ENCODE results near the gene ZBTB7B.

Gene ZBTB7B

DNA sequence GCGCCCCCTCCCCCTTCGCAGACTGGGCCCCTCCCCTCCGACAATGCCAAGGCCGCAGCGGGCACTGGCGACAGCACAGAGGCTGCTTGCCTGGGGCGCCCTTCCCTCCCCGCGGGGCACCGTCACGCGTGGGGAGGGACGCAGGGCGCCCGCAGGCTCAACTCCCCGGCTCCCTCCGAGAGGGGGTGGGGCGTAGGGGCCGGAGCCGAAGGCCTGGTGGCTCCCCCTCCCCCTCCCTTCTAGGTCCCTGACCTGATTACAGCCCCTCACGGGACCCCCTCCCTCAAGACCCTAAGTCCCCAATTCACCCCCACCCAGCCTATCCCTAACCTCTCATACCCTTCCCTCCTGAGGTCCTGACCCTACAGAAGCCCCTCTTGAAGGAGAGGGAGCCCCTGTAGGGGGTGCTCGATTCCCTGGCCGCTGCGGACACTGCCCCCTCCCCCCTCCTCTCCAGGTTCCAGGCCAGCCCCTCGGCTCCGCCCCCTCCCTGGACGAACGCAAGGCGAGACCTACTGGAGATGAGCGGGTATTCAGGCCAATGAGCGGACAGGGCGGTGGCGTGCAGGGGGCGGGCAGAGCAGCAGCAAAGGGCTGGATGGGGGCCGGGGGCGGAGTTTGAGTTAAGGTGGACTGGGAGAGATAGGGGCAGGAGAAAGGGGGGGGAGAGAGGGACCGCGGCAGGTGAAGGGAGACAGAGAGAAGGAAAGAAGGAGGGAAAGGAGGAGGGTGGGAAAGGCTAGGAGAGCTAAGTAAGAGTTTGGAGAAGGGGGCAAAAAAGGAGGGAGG lies 733 bp upstream of the ZBTB7B start:
- peak overlapping the region; percentile 96 for H3K4me3 ChIP-seq (ENCODE audit: low read length)
- TF ChIP-seq, protein P1, sequence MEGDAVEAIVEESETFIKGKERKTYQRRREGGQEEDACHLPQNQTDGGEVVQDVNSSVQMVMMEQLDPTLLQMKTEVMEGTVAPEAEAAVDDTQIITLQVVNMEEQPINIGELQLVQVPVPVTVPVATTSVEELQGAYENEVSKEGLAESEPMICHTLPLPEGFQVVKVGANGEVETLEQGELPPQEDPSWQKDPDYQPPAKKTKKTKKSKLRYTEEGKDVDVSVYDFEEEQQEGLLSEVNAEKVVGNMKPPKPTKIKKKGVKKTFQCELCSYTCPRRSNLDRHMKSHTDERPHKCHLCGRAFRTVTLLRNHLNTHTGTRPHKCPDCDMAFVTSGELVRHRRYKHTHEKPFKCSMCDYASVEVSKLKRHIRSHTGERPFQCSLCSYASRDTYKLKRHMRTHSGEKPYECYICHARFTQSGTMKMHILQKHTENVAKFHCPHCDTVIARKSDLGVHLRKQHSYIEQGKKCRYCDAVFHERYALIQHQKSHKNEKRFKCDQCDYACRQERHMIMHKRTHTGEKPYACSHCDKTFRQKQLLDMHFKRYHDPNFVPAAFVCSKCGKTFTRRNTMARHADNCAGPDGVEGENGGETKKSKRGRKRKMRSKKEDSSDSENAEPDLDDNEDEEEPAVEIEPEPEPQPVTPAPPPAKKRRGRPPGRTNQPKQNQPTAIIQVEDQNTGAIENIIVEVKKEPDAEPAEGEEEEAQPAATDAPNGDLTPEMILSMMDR (conservative IDR thresholded peaks at IDR 0.05; ENCODE audit: low read length), result peak; percentile 50
- peak; percentile 98 for DNase-seq (ENCODE audit: low read depth)

DNA sequence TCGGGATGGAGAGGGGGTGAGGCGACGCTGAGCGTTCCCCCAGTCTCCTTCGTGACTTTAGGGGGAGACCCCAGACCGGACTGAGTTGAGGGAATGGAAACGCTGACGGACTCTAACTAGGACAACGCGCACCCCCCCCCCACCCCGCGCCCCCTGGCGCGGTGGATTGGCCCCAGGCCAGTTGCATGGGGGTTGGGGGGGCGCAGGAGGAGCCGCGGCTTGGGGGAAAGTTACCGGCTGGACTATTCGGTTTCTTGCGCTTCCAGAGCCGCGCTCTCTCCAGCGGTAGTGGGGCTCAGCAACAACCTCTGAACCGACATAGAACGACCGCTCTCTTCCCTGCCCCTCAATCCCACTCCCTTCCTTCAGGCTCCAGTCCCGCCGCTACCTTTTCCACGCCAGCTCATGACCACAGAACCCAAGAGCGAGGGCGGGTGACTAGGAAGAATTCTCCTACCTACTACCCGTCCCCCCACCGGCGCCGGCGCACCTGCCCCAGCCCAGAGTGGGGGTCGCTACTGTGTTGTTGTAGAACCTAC lies 694 bp downstream of the ZBTB7B start:
- peak overlapping the region; percentile 96 for H3K4me3 ChIP-seq (ENCODE audit: low read length)
- TF ChIP-seq, protein P1 (conservative IDR thresholded peaks at IDR 0.05; ENCODE audit: low read length), result no peak
- DNase-seq (ENCODE audit: low read depth), result no peak

DNA sequence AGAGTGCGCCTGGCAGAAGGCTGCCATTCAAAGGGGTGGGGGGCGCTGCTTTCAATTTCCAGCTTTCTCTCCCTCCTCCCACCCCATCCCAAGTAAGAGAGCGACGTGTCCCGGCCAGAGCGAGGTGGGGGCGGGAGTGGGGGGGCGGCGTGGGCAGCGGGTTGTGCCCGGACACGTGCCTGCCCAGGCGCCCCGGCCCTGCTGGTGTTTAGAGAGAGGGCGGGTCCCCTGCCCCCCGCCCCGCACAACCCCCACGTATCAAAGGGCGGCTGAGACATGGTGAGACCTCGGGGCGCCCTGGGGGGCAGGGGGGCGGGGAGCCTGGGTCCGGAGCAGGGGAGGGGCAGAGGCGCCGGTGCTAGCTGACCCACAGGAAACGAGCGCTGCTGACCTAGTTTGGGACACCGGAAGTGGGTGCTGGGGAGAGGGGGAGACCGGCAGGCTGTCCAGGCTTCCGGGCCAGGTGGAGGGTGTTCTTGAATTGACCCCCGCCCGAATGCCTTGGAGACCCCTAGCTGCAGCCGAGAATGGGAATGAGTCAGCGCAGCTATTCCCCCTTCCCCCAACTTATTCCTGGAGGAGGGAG lies 1.3 kb downstream of the ZBTB7B start:
- peak overlapping the region; percentile 96 for H3K4me3 ChIP-seq (ENCODE audit: low read length)
- peak; percentile 53 for DNase-seq (ENCODE audit: low read depth)
- TF ChIP-seq, protein P1 (conservative IDR thresholded peaks at IDR 0.05; ENCODE audit: low read length), result no peak

DNA sequence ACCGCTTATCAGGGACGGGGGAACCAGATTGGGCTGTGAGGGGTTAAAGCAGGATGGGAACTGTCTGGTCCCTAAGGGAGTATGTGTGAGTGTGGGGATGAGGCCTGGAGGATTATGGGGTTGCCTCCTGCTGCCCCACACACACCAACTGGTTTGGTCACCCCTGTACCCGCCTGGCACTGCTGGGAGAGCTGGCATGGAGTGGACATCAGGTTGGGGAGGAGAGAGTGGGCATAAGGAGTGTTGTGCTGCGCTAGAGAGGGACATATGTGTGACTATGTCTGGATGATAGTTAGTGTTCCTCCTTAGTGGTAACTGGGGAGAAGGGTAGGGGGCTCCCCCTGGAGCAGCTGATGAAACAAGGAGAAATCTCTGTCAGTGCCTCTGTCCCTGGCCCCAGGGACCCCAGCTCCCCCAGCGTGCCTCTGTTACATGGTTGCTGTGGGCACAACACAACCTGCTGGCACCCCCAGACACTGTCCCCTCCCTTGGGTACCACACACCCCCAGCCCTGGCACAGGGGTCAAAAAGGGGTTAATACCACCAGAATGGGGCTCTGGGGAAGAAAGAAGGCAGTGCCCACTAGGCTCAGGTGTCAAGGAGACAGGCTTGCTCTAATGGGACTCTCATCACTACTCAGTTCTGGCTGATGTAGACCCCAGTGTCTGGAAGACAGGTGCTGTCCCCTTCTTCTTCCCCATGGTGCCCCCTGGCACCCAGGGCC lies 1.9 kb downstream of the ZBTB7B start:
- DNase-seq (ENCODE audit: low read depth), result no peak
- H3K4me3 ChIP-seq (ENCODE audit: low read length), result peak overlapping the region; percentile 96
- TF ChIP-seq, protein P1 (conservative IDR thresholded peaks at IDR 0.05; ENCODE audit: low read length), result no peak

DNA sequence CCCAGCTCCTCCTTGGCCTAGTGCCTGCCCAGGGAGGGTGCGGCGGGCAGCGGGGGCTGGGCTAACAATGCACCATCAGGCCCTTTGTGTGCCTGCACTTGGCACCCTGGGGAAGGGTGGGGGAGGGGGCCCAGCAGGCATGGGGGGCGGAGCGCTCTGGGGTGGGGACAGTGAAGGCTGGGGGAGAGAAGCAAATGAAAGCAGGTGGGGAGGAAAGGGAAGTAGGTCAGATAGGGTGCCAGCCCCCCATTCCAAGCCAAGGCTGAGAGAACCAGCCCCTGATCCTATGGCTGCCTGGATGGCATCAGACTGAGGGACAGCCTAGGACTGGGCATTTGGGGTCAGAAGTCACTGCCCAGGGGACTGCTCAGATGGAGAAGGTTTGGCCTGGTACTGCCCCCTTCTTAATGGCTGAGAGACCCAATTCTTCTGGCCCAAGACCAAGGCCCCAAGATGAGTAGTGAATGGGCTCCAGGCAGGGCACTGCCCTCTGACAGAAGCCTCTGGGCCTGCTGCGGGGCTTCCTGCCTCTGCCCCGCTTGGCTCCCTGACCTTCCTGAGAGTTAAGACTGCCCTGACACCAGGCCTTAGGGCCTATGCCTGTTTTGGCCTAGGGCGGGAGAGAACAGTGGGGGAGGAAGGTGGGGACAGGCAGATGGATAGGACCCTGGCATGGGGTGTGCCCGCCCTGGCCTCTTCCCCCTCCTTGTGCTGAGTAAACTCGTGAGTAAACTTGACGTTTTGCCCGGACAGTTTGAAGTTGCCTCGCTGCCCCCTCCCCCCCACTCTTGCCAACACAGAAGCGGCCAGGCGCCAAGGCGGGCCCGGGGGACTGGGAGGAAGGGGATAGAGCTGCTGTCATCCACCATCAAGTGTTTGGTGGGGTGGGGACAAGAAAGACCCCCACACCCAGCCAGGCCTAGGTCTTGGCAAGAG lies 2.7 kb downstream of the ZBTB7B start:
- H3K4me3 ChIP-seq (ENCODE audit: low read length), result peak overlapping the region; percentile 96
- DNase-seq (ENCODE audit: low read depth), result peak; percentile 56
- TF ChIP-seq, protein P1 (conservative IDR thresholded peaks at IDR 0.05; ENCODE audit: low read length), result no peak

DNA sequence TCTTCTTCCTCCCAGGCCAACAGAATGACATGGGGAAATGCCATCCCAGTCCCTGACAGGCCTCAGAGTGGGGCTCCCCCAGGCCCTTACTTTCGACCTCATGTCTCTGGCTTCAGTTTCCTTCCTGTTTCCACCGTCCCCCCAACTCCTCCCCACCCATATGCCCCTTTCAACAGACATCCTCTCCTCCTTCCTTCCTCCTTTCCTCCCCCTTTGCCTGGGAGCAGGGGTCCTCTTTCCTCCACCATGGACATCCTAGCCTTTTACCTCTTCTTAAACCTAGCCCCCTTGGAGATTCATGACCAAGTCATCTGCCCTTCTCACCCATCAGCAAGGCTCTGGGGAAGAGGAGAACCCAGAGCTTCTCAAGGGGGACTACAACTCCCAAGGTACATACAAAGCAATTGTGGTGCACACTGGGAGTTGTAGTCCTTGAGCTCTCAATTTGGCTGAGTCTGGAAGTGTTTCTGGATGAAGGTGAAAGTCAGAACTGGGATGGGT lies 4.0 kb downstream of the ZBTB7B start:
- no peak for DNase-seq (ENCODE audit: low read depth)
- TF ChIP-seq, protein P1 (conservative IDR thresholded peaks at IDR 0.05; ENCODE audit: low read length), result no peak
- H3K4me3 ChIP-seq (ENCODE audit: low read length), result no peak overlapping the region

Measured in AG10803 (cell line).